GM12872 (cell line): ENCODE data around the gene NHLRC1.

Source experiments
- CTCF ChIP-seq: IDR thresholded peaks from 3 replicates; pipeline ENCODE4 v1.5.1; 2011; ENCODE audit warnings: low read depth, mild to moderate bottlenecking, low read length, moderate library complexity; ENCODE audit not compliant: insufficient read depth

NHLRC1 gene

DNA sequence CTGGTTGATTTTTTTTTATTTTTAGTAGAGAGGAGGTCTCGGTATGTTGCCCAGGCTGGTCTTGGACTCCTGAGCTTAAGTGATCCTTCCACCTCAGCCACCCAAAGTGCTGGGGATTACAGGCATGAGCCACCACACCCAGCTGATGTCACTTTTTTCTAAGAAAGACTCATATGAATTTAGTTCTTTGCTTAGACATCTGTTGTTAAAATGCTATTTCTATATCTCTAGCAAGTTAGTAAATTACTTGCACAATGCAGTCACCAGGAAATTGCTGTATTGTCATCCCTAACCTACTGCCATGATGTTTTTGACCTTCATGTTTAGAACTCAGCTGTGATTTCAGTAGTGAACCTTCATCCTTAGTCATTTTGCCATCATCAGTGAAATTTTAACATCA, 38.4 kb upstream of the NHLRC1 start:
- TF ChIP-seq CTCF, result no peak

DNA sequence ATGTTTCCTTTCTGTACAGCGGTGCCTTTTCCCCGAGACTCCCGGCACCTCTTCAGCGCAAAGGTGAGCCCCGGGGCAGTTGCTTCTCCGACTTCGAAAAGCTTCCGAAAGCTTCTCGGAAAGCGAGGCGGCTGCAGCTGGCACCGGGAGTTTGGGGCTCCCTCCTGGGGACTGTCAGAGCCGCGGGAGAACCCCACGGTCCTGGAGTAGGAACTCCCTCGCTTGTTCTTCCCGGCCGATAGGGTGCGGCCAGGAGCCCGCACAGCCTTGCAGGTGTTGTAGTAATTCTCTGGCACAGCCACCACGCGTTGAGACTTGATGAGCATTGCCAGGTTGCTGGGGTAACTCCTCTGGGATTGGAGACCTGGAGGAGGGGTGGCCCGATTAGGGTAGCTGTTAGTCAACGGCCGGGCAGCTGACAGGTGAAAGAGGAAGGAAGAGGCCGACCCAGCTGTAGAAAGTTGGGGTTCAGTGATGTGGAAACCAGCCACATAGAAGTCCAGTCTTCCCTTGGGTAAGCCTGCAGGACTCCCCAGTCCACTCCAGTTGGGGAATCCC, 33.5 kb upstream of the NHLRC1 start:
- TF ChIP-seq CTCF, result peak; percentile 38

DNA sequence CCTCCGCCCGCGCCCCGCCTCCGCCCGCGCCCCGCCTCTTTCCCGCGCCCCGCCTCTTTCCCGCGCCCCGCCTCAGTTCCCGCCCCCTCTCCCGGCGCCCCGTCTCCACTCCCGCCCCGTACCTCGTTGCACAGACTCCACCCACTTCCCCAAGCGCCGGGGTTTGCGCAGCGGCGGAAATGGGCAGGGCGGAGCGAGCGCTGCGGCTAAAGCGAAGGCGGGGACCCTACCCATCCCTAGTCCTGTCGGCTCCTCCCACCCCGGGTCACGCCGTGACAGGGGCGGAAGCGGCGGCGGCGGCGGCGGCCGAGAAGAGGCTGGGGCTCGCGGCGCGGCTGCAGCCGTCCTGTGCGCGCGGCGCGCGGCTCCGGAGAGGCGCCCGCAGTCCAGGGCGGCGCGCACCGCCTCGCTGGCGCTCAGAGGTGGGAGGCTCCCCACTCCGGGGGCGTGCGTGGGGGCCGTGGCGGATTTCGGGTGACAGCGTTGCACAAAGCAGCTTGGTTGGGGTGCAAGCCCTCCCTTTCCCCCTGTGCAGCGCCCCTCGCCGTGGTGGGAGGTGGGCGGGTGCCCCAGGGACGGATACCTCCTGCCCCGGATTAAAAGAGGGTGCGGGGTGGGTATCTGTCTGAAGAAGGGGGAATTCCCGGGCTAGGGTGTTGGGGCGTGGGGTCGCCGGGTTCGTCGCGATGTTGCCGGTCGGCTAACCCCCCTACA, 32.8 kb upstream of the NHLRC1 start, which contains the start of gene KDM1B:
TSS of gene KDM1B (plus strand) at position 273 of the 714 bp plus-strand sequence. CDS start 4,474 bp downstream, outside the sequence.
- no peak for TF ChIP-seq CTCF

DNA sequence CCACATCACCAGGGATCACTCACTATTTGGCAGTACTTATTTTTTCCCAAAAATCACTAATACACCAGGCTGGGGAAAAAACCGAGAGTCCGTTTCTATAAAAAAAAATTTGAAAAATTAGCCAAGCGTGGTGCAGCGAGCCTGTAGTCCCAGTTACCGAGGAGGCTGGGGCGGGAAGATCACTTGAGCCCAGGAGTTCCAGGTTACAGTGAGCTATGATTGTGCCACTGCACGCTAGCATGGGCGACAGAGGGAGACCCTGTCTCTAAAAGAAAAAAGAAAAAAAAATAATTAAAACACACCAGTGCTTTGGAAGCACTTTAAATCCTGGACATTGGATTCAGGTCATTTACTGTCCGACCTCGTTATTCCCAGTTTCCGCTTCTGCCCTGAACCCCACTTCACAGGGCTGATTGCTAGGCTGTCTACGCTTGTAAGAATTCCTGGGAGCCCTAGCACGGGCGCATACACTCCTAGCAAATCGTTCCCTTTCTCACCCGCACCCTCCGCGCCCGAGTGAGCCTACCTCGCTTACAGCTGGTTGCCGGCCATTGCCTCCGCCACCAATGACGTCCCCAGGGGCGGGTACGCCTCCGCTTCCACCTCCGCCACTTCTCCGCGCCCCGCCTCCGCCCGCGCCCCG, 32.2 kb upstream of the NHLRC1 start, which contains the start of gene TPMT:
TSS of gene TPMT (minus strand) at position 571 of the 643 bp plus-strand sequence. CDS start 5,950 bp downstream, outside the sequence.
- no peak for TF ChIP-seq CTCF

DNA sequence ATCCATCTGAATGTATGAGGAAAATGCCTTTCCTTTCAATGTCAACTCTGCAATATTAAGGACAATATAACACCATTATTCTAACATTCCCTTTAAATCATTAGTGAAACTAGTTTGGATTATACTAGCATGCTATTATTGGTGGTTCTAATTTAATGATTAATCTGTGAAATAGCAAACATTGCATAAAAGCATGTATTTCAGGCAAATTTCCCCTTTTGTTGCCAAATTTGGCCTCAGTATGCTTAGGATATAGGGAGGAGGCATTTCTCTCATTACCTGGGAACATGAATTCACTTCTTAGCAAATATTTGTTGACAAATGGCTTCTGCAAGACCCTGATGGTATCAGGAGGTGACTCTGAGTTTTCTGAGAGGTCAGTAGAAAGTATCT, 30.8 kb upstream of the NHLRC1 start:
- TF ChIP-seq CTCF, result no peak

DNA sequence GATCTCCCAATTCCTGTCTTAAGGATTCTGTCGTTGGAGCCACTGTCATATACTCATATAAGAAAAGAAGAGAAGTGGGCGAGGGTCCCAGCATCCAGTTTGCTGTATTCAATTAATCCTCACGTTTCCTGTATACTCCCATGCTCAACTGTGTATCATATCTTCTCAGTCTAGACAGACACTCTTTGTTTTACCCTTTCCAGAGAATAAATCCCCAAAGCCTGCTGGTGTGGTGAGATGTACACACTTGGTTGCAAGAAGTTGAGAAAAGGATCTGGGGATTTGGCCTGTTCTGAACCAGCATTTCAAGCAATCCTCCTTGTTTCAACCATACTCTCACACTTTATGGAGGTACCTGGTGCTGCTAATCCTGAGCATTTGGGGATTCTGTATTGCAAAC, 29.3 kb upstream of the NHLRC1 start:
- TF ChIP-seq CTCF, result no peak

DNA sequence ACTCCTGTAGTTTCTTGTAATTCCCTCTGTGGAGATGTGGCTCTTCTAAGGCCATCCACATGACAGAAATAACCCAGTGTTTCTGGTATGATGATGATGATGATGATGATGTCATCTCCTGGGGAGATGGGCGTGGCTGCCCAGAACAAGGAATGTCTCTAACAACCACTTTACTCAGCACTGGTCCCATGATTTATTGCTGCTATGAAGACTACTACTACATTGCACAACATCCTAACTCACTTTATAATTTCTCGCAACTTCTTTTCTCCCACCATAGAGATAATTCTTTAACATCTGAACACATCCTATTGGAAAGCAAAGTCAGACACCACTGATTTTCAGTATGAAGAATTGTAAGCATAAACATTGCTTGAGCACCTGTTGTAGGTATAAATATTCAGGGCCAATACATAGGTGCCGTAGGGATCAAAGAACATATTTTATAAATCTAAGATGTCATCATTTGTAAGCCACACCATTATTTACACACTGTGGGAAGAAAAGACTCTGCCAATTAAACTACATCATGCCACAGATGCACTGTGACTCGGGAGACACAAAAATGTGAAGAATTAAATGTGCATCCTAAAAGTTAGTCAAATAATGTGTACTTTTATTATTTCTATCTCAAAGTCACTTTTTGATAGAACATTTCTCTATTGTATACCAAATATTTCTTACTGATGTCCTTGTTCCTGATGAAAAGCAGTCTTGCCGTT, 26.0 kb upstream of the NHLRC1 start:
- TF ChIP-seq CTCF, result no peak
